HCT116 (cell line): Measurements from ENCODE around the gene FOXP1. TPM values are rescaled to one million over a fixed set of nuclear protein-coding genes. Genes with fewer than 3 reads are reported as not detected.

Source experiments
- ATAC-seq: fragments of 200-7000 bp; cut with Tn5 transposase; 2 replicates; pipeline ENCODE4 v1.9.1; 2020; ENCODE audit warnings: mild to moderate bottlenecking, moderate library complexity
- BruUV-seq: library from RNA; stranded (reverse); fragments of 400-500 nt; replicated peaks from 2 replicates; lab custom pipeline; 2021; lab: Mats Ljungman, UMichigan
- CTCF ChIA-PET: fragments of 300-600 bp; sonication (Branson Sonifier 250); formaldehyde crosslinking; loops from one replicate; lab custom pipeline; 2021; ENCODE audit warnings: antibody characterized with exemption; lab: Charles Lee
- POLR2A ChIA-PET: fragments of 300-600, 350-600 bp; sonication (Branson Sonifier 250); formaldehyde crosslinking; loops from one replicate; lab custom pipeline; 2021; ENCODE audit warnings: antibody characterized with exemption; lab: Charles Lee
- RAD21 ChIA-PET, 2 experiments: fragments of 300-600 bp; sonication (Branson Sonifier 250); formaldehyde crosslinking; loops; one replicate each; lab custom pipeline; 2023; ENCODE audit warnings: low total read pairs in 2 of 2; ENCODE audit not compliant: uncharacterized antibody in 2 of 2, unreplicated experiment in 2 of 2, low non-redundant PET in 1 of 2; lab: Charles Lee
- DNase-seq: peaks from one replicate; pipeline ENCODE4 v3.0.0-alpha.2; 2010; ENCODE audit warnings: low read depth, low spot score
- H2AFZ ChIP-seq: fragments of 200-600 bp; shearing (Covaris generic), sonication (generic); 2 replicates; pipeline ENCODE4 v1.6.1; 2017; ENCODE audit warnings: low read depth, mixed run types, mixed read lengths, antibody characterized with exemption, low read length; ENCODE audit not compliant: poor library complexity, severe bottlenecking
- H3K27ac ChIP-seq: 2 replicates; pipeline ENCODE4 v1.5.1; 2012; ENCODE audit warnings: low read depth, low read length
- H3K27me3 ChIP-seq: fragments of 200-600 bp; sonication (generic); 2 replicates; pipeline ENCODE4 v1.6.1; 2016; ENCODE audit warnings: mixed run types, low read length, mixed read lengths; ENCODE audit not compliant: insufficient read depth
- H3K36me3 ChIP-seq, 2 experiments: fragments of 200-500 bp in 1 of 2; fragments of 200-600 bp in 1 of 2; sonication (Bioruptor generic) in 1 of 2; sonication (generic) in 1 of 2; 2 replicates each; pipeline versions ENCODE4 v1.5.1 to v1.6.1; 2014 to 2016; ENCODE audit warnings: low read length in 2 of 2, inconsistent platforms in 1 of 2, mixed read lengths in 1 of 2, mixed run types in 1 of 2; ENCODE audit not compliant: insufficient read depth in 2 of 2, control insufficient read depth in 1 of 2
- H3K4me1 ChIP-seq, 2 experiments: fragments of 200-600 bp in 1 of 2; sonication (generic) in 1 of 2; 2 replicates each; pipeline versions ENCODE4 v1.5.1 to v1.6.1; 2012 to 2017; ENCODE audit warnings: low read length in 2 of 2, inconsistent platforms in 1 of 2, mild to moderate bottlenecking in 1 of 2, mixed read lengths in 1 of 2, mixed run types in 1 of 2, moderate library complexity in 1 of 2; ENCODE audit not compliant: insufficient read depth in 2 of 2, control insufficient read depth in 1 of 2
- H3K4me2 ChIP-seq: fragments of 200-600 bp; sonication (generic); 2 replicates; pipeline ENCODE4 v1.6.1; 2017; ENCODE audit warnings: mixed run types, low read length, mixed read lengths
- H3K4me3 ChIP-seq, 2 experiments: fragments of 200-600 bp in 1 of 2; sonication (generic) in 1 of 2; replicated peaks in 1 of 2; 2 replicates each; pipeline ENCODE4 v1.5.1; 2011 to 2016; ENCODE audit warnings: low read length in 2 of 2, control low read depth in 1 of 2, low read depth in 1 of 2, mild to moderate bottlenecking in 1 of 2, mixed read lengths in 1 of 2, mixed run types in 1 of 2
- H3K79me2 ChIP-seq: fragments of 200-600 bp; sonication (generic); 2 replicates; pipeline ENCODE4 v1.6.1; 2017; ENCODE audit warnings: mild to moderate bottlenecking, mixed run types, low read length, moderate library complexity, mixed read lengths; ENCODE audit not compliant: insufficient read depth
- H3K9ac ChIP-seq: fragments of 200-600 bp; sonication (generic); 2 replicates; pipeline ENCODE4 v1.6.1; 2016; ENCODE audit warnings: low read length, mixed read lengths
- H3K9me2 ChIP-seq: fragments of 200-600 bp; sonication (generic), shearing (Covaris generic); 2 replicates; pipeline ENCODE4 v1.6.1; 2017; ENCODE audit warnings: mixed run types, mild to moderate bottlenecking, moderate library complexity; ENCODE audit not compliant: insufficient read depth
- H3K9me3 ChIP-seq, 2 experiments: fragments of 200-500 bp in 1 of 2; fragments of 200-600 bp in 1 of 2; sonication (Bioruptor generic) in 1 of 2; sonication (generic) in 1 of 2; 2 replicates each; pipeline ENCODE4 v1.6.1; 2014 to 2017; ENCODE audit warnings: low read length in 2 of 2, mixed read lengths in 2 of 2, inconsistent platforms in 1 of 2, low read depth in 1 of 2, mild to moderate bottlenecking in 1 of 2, mixed run types in 1 of 2, moderate library complexity in 1 of 2; ENCODE audit not compliant: control insufficient read depth in 1 of 2, insufficient read depth in 1 of 2
- H4K20me1 ChIP-seq: fragments of 200-600 bp; sonication (generic), shearing (Covaris generic); 2 replicates; pipeline ENCODE4 v1.6.1; 2017; ENCODE audit warnings: mixed run types, mild to moderate bottlenecking, moderate library complexity; ENCODE audit not compliant: insufficient read depth
- CEBPB ChIP-seq: IDR thresholded peaks from 2 replicates; pipeline ENCODE4 v1.6.1; 2012; ENCODE audit warnings: low read depth
- EGR1 ChIP-seq: IDR thresholded peaks from 2 replicates; pipeline ENCODE4 v1.6.1; 2012; ENCODE audit warnings: low read depth
- EZH2phosphoT487 ChIP-seq: fragments of 200-600 bp; IDR thresholded peaks from 2 replicates; pipeline ENCODE4 v1.6.1; 2018; ENCODE audit warnings: antibody characterized with exemption, borderline replicate concordance
- JUND ChIP-seq: IDR thresholded peaks from 2 replicates; pipeline ENCODE4 v1.6.1; 2012
- POLR2A ChIP-seq: IDR thresholded peaks from 2 replicates; pipeline ENCODE4 v1.7.0; 2011; ENCODE audit warnings: borderline replicate concordance; ENCODE audit not compliant: insufficient read depth, insufficient read length; ENCODE audit errors: extremely low read depth
- RAD21 ChIP-seq: IDR thresholded peaks from 2 replicates; pipeline ENCODE4 v1.6.1; 2012; ENCODE audit warnings: low read depth, mild to moderate bottlenecking
- REST ChIP-seq: IDR thresholded peaks from 2 replicates; pipeline ENCODE4 v1.6.1; 2012; ENCODE audit warnings: low read depth
- SRF ChIP-seq: IDR thresholded peaks from 2 replicates; pipeline ENCODE4 v1.6.1; 2012; ENCODE audit warnings: low read depth
- TCF7L2 ChIP-seq: IDR thresholded peaks from 2 replicates; pipeline ENCODE4 v1.7.0; 2011; ENCODE audit warnings: borderline replicate concordance, inconsistent platforms; ENCODE audit not compliant: insufficient read depth, insufficient read length; ENCODE audit errors: extremely low read depth
- ZNF274 ChIP-seq: fragments of 200-500 bp; sonication (Bioruptor generic); IDR thresholded peaks from 2 replicates; pipeline ENCODE4 v1.6.1; 2014; ENCODE audit warnings: mild to moderate bottlenecking, low read depth, low read length, inconsistent platforms
- intact Hi-C: fragments of 100-400 bp; cut with micrococcal nuclease; formaldehyde crosslinking; loops from 2 replicates; pipeline ENCODE4 v1.10.0; 2022
- total RNA-seq: library from RNA; stranded (reverse); gene quantifications from one replicate; pipeline ENCODE4 v1.2.1, GENCODE V29; 2021; ENCODE audit not compliant: unreplicated experiment
- TF ChIP-seq, protein P1 (sequence below): IDR thresholded peaks from 2 replicates; pipeline ENCODE4 v1.6.1; 2011; ENCODE audit warnings: mild to moderate bottlenecking, low read length, moderate library complexity; ENCODE audit not compliant: insufficient replicate concordance; ENCODE audit errors: extremely low read depth
- TF ChIP-seq, protein P2 (sequence below), 3 experiments: fragments of 200-600 bp in 1 of 3; sonication (generic) in 1 of 3; IDR thresholded peaks in 2 of 3; conservative IDR thresholded peaks in 1 of 3; 2 replicates each; pipeline ENCODE4 v1.5.1; 2012 to 2017; ENCODE audit warnings: low read depth in 2 of 3, low read length in 2 of 3, antibody characterized with exemption in 1 of 3, borderline replicate concordance in 1 of 3, control low read depth in 1 of 3, mild to moderate bottlenecking in 1 of 3, mixed read lengths in 1 of 3, mixed run types in 1 of 3, moderate library complexity in 1 of 3; ENCODE audit not compliant: insufficient read depth in 1 of 3
- TF ChIP-seq, protein P3 (sequence below): IDR thresholded peaks from 2 replicates; pipeline ENCODE4 v1.6.1; 2012
- TF ChIP-seq, protein P4 (sequence below): IDR thresholded peaks from 2 replicates; pipeline ENCODE4 v1.6.1; 2012

The FOXP1 gene
- total RNA-seq, 1 experiment from 2014 or later = 11.4 TPM

DNA sequence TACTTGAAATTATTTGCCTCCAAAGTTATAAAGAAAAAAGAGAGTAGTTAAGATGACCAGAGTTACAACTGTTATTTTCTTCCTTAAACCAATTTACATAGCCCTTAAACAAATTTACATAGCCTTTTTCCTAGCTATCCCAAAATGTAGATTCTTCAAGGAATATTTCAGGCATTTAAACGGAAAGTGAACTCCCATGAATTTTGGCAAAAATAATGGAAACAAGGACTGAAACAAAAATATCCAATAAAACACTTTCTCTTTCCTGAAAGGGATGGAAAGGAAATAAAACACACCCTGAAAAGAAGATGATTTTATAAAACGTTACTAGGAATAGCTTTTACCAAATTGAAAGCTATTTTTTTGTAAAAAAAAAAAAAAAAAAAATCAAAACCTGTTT is 418.6 kb downstream of the FOXP1 start:
- no peaks in the 10 kb centered on the region for H3K4me1 ChIP-seq
- no peaks in the 10 kb centered on the region for H3K9me2 ChIP-seq
- H3K9ac ChIP-seq = no peak overlapping the region
- ATAC-seq = no peak
- H3K4me3 ChIP-seq = no peak overlapping the region
- H3K27ac ChIP-seq = no peak overlapping the region
- DNase-seq = no peak
- no peak overlapping the region for H3K4me2 ChIP-seq
- TF ChIP-seq TCF7L2 = no peak
- TF ChIP-seq, protein P1, sequence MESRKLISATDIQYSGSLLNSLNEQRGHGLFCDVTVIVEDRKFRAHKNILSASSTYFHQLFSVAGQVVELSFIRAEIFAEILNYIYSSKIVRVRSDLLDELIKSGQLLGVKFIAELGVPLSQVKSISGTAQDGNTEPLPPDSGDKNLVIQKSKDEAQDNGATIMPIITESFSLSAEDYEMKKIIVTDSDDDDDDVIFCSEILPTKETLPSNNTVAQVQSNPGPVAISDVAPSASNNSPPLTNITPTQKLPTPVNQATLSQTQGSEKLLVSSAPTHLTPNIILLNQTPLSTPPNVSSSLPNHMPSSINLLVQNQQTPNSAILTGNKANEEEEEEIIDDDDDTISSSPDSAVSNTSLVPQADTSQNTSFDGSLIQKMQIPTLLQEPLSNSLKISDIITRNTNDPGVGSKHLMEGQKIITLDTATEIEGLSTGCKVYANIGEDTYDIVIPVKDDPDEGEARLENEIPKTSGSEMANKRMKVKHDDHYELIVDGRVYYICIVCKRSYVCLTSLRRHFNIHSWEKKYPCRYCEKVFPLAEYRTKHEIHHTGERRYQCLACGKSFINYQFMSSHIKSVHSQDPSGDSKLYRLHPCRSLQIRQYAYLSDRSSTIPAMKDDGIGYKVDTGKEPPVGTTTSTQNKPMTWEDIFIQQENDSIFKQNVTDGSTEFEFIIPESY = no peak
- no peak for TF ChIP-seq RAD21
- TF ChIP-seq REST = no peak
- TF ChIP-seq EZH2phosphoT487 = no peak
- no peak for TF ChIP-seq EGR1
- TF ChIP-seq POLR2A = no peak
- TF ChIP-seq, protein P2, sequence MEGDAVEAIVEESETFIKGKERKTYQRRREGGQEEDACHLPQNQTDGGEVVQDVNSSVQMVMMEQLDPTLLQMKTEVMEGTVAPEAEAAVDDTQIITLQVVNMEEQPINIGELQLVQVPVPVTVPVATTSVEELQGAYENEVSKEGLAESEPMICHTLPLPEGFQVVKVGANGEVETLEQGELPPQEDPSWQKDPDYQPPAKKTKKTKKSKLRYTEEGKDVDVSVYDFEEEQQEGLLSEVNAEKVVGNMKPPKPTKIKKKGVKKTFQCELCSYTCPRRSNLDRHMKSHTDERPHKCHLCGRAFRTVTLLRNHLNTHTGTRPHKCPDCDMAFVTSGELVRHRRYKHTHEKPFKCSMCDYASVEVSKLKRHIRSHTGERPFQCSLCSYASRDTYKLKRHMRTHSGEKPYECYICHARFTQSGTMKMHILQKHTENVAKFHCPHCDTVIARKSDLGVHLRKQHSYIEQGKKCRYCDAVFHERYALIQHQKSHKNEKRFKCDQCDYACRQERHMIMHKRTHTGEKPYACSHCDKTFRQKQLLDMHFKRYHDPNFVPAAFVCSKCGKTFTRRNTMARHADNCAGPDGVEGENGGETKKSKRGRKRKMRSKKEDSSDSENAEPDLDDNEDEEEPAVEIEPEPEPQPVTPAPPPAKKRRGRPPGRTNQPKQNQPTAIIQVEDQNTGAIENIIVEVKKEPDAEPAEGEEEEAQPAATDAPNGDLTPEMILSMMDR (IDR thresholded peaks at IDR 0.05 in 2 of 3, conservative IDR thresholded peaks at IDR 0.05 in 1 of 3; ENCODE audit: borderline replicate concordance in 1 of 3, insufficient read depth in 1 of 3, low read depth in 2 of 3, low read length in 2 of 3) = no peak
- TF ChIP-seq, protein P3, sequence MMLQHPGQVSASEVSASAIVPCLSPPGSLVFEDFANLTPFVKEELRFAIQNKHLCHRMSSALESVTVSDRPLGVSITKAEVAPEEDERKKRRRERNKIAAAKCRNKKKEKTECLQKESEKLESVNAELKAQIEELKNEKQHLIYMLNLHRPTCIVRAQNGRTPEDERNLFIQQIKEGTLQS = no peak
- TF ChIP-seq JUND = no peak
- no peak for TF ChIP-seq SRF
- TF ChIP-seq CEBPB = no peak
- TF ChIP-seq ZNF274 = no peak
- TF ChIP-seq, protein P4, sequence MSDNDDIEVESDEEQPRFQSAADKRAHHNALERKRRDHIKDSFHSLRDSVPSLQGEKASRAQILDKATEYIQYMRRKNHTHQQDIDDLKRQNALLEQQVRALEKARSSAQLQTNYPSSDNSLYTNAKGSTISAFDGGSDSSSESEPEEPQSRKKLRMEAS = no peak
- TF ChIP-seq, all 23 proteins: peak for 0
- H3K27me3 ChIP-seq = no peaks in the 10 kb centered on the region
- no TSS peak for BruUV-seq
- H3K79me2 ChIP-seq = no peaks in the 10 kb centered on the region
- H3K9me3 ChIP-seq = no peaks in the 10 kb centered on the region
- CTCF ChIA-PET = no interaction called here
- no peaks in the 10 kb centered on the region for H4K20me1 ChIP-seq
- H3K36me3 ChIP-seq = no peaks in the 10 kb centered on the region
- intact Hi-C loops = no loop called here
- POLR2A ChIA-PET = no interaction called here
- RAD21 ChIA-PET = no interaction called here
- no peak overlapping the region for H2AFZ ChIP-seq
